WTC11 (cell line): ENCODE results near the gene MARVELD1. TPM values are rescaled to one million over a fixed set of nuclear protein-coding genes. Genes with fewer than 3 reads are reported as not detected.

ENCODE experiments used
- ATAC-seq: fragments of 200-7000 bp; cut with Tn5 transposase; 2 replicates; pipeline ENCODE4 v1.10.0; 2021; ENCODE audit warnings: mild to moderate bottlenecking, moderate library complexity
- CTCF ChIA-PET: fragments of 300-600 bp; sonication (Branson Sonifier 250); formaldehyde crosslinking; loops from one replicate; lab custom pipeline; 2021; ENCODE audit warnings: antibody characterized with exemption; lab: Charles Lee
- POLR2A ChIA-PET: fragments of 350-600 bp; sonication (Branson Sonifier 250); formaldehyde crosslinking; loops from one replicate; lab custom pipeline; 2021; ENCODE audit warnings: antibody characterized with exemption; lab: Charles Lee
- DNase-seq: peaks from one replicate; pipeline ENCODE4 v3.0.0; 2021; ENCODE audit warnings: low spot score
- H3K27ac Mint-ChIP-seq: 2 replicates; pipeline ENCODE4 v1.8.0; 2021; ENCODE audit warnings: mixed read lengths
- H3K27me3 Mint-ChIP-seq: 2 replicates; pipeline ENCODE4 v1.8.0; 2021; ENCODE audit warnings: low read depth, mild to moderate bottlenecking, moderate library complexity, mixed read lengths
- H3K36me3 Mint-ChIP-seq: 2 replicates; pipeline ENCODE4 v1.8.0; 2021; ENCODE audit warnings: mixed read lengths
- H3K4me1 Mint-ChIP-seq: 2 replicates; pipeline ENCODE4 v1.8.0; 2022; ENCODE audit warnings: mixed read lengths
- H3K4me3 Mint-ChIP-seq: 2 replicates; pipeline ENCODE4 v1.8.0; 2021; ENCODE audit warnings: mild to moderate bottlenecking, moderate library complexity, mixed read lengths
- H3K9me3 Mint-ChIP-seq: 2 replicates; pipeline ENCODE4 v1.8.0; 2021; ENCODE audit warnings: mixed read lengths
- ELF4 ChIP-seq: sonication (generic); formaldehyde crosslinking; IDR thresholded peaks from 2 replicates; pipeline ENCODE4 v1.8.1; 2022; ENCODE audit warnings: low read depth, mild to moderate bottlenecking, moderate library complexity, missing genetic modification reagents
- EMX1 ChIP-seq: fragments of 250-450 bp; sonication (Bioruptor Pico); IDR thresholded peaks from 2 replicates; pipeline ENCODE4 v1.8.0; 2021; ENCODE audit warnings: mild to moderate bottlenecking
- ESRRA ChIP-seq: sonication (generic); formaldehyde crosslinking; IDR thresholded peaks from 2 replicates; pipeline ENCODE4 v1.8.1; 2022; ENCODE audit warnings: mild to moderate bottlenecking, missing genetic modification reagents, borderline replicate concordance
- FOXP1 ChIP-seq: sonication (generic); formaldehyde crosslinking; IDR thresholded peaks from 2 replicates; pipeline ENCODE4 v1.8.0; 2022; ENCODE audit warnings: missing genetic modification reagents, mild to moderate bottlenecking, moderate library complexity, borderline replicate concordance
- HMGA2 ChIP-seq: fragments of 250-450 bp; sonication (Bioruptor Pico); IDR thresholded peaks from 2 replicates; pipeline ENCODE4 v1.4.0; 2021; ENCODE audit warnings: mild to moderate bottlenecking, moderate library complexity
- MAX ChIP-seq: sonication (generic); formaldehyde crosslinking; IDR thresholded peaks from 2 replicates; pipeline ENCODE4 v1.8.0; 2022; ENCODE audit warnings: mild to moderate bottlenecking, missing genetic modification reagents
- MXD4 ChIP-seq: fragments of 250-450 bp; sonication (Bioruptor Pico); IDR thresholded peaks from 2 replicates; pipeline ENCODE4 v1.8.0; 2021; ENCODE audit warnings: mild to moderate bottlenecking, moderate library complexity, borderline replicate concordance
- NFE2L1 ChIP-seq: sonication (generic); formaldehyde crosslinking; IDR thresholded peaks from 2 replicates; pipeline ENCODE4 v1.8.1; 2023; ENCODE audit warnings: missing genetic modification reagents
- PRDM15 ChIP-seq: sonication (generic); formaldehyde crosslinking; IDR thresholded peaks from 2 replicates; pipeline ENCODE4 v1.8.0; 2022; ENCODE audit warnings: missing genetic modification reagents
- SP1 ChIP-seq: sonication (generic); formaldehyde crosslinking; conservative IDR thresholded peaks from 2 replicates; pipeline ENCODE4 v1.8.1; 2022; ENCODE audit warnings: missing genetic modification reagents
- STAT6 ChIP-seq: sonication (generic); formaldehyde crosslinking; conservative IDR thresholded peaks from 2 replicates; pipeline ENCODE4 v1.8.1; 2023; ENCODE audit warnings: mild to moderate bottlenecking, low read depth, missing genetic modification reagents, moderate library complexity
- TCF7 ChIP-seq: sonication (generic); formaldehyde crosslinking; IDR thresholded peaks from 2 replicates; pipeline ENCODE4 v1.8.0; 2022; ENCODE audit warnings: mild to moderate bottlenecking, low read depth, missing genetic modification reagents, moderate library complexity
- USF1 ChIP-seq: sonication (generic); formaldehyde crosslinking; IDR thresholded peaks from 2 replicates; pipeline ENCODE4 v1.8.0; 2022; ENCODE audit warnings: mild to moderate bottlenecking, missing genetic modification reagents
- USF2 ChIP-seq: sonication (generic); formaldehyde crosslinking; IDR thresholded peaks from 2 replicates; pipeline ENCODE4 v1.8.1; 2023; ENCODE audit warnings: mild to moderate bottlenecking, missing genetic modification reagents, moderate library complexity
- ZBTB21 ChIP-seq: sonication (generic); formaldehyde crosslinking; IDR thresholded peaks from 2 replicates; pipeline ENCODE4 v1.8.1; 2023; ENCODE audit warnings: mild to moderate bottlenecking, missing genetic modification reagents, borderline replicate concordance
- ZNF138 ChIP-seq: sonication (generic); formaldehyde crosslinking; conservative IDR thresholded peaks from 2 replicates; pipeline ENCODE4 v1.8.1; 2022; ENCODE audit warnings: mild to moderate bottlenecking, moderate library complexity, missing genetic modification reagents
- ZNF232 ChIP-seq: sonication (generic); formaldehyde crosslinking; IDR thresholded peaks from 2 replicates; pipeline ENCODE4 v1.8.0; 2022; ENCODE audit warnings: mild to moderate bottlenecking, missing genetic modification reagents
- ZNF317 ChIP-seq: sonication (generic); formaldehyde crosslinking; IDR thresholded peaks from 2 replicates; pipeline ENCODE4 v1.8.1; 2023; ENCODE audit warnings: low read depth, mild to moderate bottlenecking, moderate library complexity, missing genetic modification reagents, borderline replicate concordance
- ZNF423 ChIP-seq: fragments of 250-450 bp; sonication (Bioruptor Pico); IDR thresholded peaks from 2 replicates; pipeline ENCODE4 v2.1.2; 2022; ENCODE audit warnings: mild to moderate bottlenecking, moderate library complexity
- total RNA-seq: library from RNA; stranded (reverse); gene quantifications from 3 replicates; pipeline ENCODE4 v1.2.3, GENCODE V29; 2021

Gene MARVELD1
- total RNA-seq, 1 experiment from 2014 or later, result 37.7 TPM

- TF ChIP-seq PRDM15 (CRISPR knock-in tag) (no peak; the same call in 1 of the 2 replicates), USF2 (CRISPR knock-in tag) (no peak), TCF7 (CRISPR knock-in tag) (no peak; the same call in 1 of the 2 replicates), MXD4 (CRISPR knock-in tag) (no peak), ZNF317 (CRISPR knock-in tag) (peak; percentile 39; the same call in 1 of the 2 replicates), HMGA2 (CRISPR knock-in tag) (no peak), SP1 (CRISPR knock-in tag) (no peak), ZNF232 (CRISPR knock-in tag) (peak; percentile 65; the same call in 1 of the 2 replicates), FOXP1 (CRISPR knock-in tag) (peak; percentile 78; the same call in 1 of the 2 replicates), ZNF138 (CRISPR knock-in tag) (peak; percentile 70; the same call in 1 of the 2 replicates), NFE2L1 (CRISPR knock-in tag) (no peak; the same call in 1 of the 2 replicates), USF1 (peak; percentile 49; the same call in 1 of the 2 replicates), ZNF423 (CRISPR knock-in tag) (no peak), MAX (CRISPR knock-in tag) (peak; percentile 91), ESRRA (CRISPR knock-in tag) (peak; percentile 94)
- TF ChIP-seq, all 79 proteins: peak for 33
Observed at GRCh38 chr10:97713826-97714400, 383 bp downstream of the MARVELD1 start (continued).

GRCh38 chr10:97714401-97715258 lies 1.1 kb downstream of the MARVELD1 start:
- H3K9me3 Mint-ChIP-seq, result no peaks in the 10 kb centered on the region
- TF ChIP-seq ZBTB21, result peak; percentile 17; the same call in 1 of the 2 replicates
- TF ChIP-seq STAT6 (CRISPR knock-in tag), result no peak
- TF ChIP-seq PRDM15 (CRISPR knock-in tag), result peak; percentile 69
- TF ChIP-seq ELF4, result 0 out of 2 replicates have a peak, but pooled peaks have one; percentile 56
- no peak for TF ChIP-seq ZNF232 (CRISPR knock-in tag)
- TF ChIP-seq NFE2L1 (CRISPR knock-in tag), result no peak
- no peak for TF ChIP-seq EMX1

More at GRCh38 chr10:97714401-97715258, 1.1 kb downstream of the MARVELD1 start:
- Mint-ChIP-seq H3K36me3 (peaks cover 8% of the 10 kb centered on the region), H3K4me1 (peaks cover 54% of the 10 kb centered on the region), H3K4me3 (peak overlapping the region; percentile 98), H3K27ac (peak overlapping the region; percentile 97), H3K27me3 (no peaks in the 10 kb centered on the region)
- DNase-seq (peak; percentile 75), ATAC-seq (peak; percentile 71)
- CTCF ChIA-PET, result interaction anchor here (0.9 to 4.7 kb wide), 12 partner anchors 9 to 147 kb away, joined by 3 to 45 read pairs (median 10); partner anchors contain the start of genes AVPI1 and ZFYVE27
- POLR2A ChIA-PET, result interaction anchor here (0.6 to 3.0 kb wide), 10 partner anchors 9 to 151 kb away, joined by 3 to 27 read pairs (median 4); partner anchors contain the start of genes AVPI1 and ZFYVE27
